ENCODE measurements around the gene EPHA10. TPM values are rescaled to one million over a fixed set of nuclear protein-coding genes. Genes with fewer than 3 reads are reported as not detected.
A peak's percentile ranks its signal among the peaks of the same experiment; 100 is the strongest.

EPHA10 gene
- total and polyA plus RNA-seq, 2 experiments from 2014 or later, result not detected

GRCh38 chr1:37793773-37794371, 29.0 kb upstream of the EPHA10 start, which contains the start of gene MANEAL:
MANEAL (plus strand) TSS chr1:37793847; CDS start chr1:37794183, 336 bp downstream.
- Histone ChIP-seq H3K9me3 (ENCODE audit: low read depth) (no peaks in the 10 kb centered on the region), H3K27ac (no peak within 1 kb of the TSS), H3K9ac (no peak within 1 kb of the TSS), H3K4me1 (ENCODE audit: insufficient read depth) (no peaks in the 10 kb centered on the region), H2AFZ (0 out of 2 replicates have a peak within 1 kb of the TSS, but pooled peaks have one; percentile 52), H4K20me1 (ENCODE audit: insufficient read depth) (no peaks in the 10 kb centered on the region), H3K4me2 (ENCODE audit: unreplicated experiment) (peak within 1 kb of the TSS; percentile 88), H3K27me3 (replicated peaks; ENCODE audit: insufficient read depth) (peaks cover 35% of the 10 kb centered on the region), H3K36me3 (ENCODE audit: low read depth) (no peaks in the 10 kb centered on the region), H3K4me3 (peak within 1 kb of the TSS; percentile 74), H3F3A (ENCODE audit: insufficient read depth) (no peaks in the 10 kb centered on the region), H3K79me2 (ENCODE audit: insufficient read depth) (no peaks in the 10 kb centered on the region), H3K9me2 (ENCODE audit: insufficient read depth) (no peaks in the 10 kb centered on the region)
- DNase-seq, result peak; percentile 76
- in situ Hi-C loops (cut with MboI), result no loop called here
- WGBS, 2 experiments (ENCODE audit: low coverage in 1 of 2, low lambda C conversion rate in 2 of 2, missing lambda C conversion rate in 2 of 2), result 1 to 3% methylated on average over 31 to 47 of the region's 82 CpGs
- TF ChIP-seq EZH2phosphoT487 (IDR thresholded peaks at IDR 0.05; ENCODE audit: insufficient read depth, low read depth) (no peak), EZH2 (IDR thresholded peaks at IDR 0.05; ENCODE audit: insufficient read depth, poor library complexity, severe bottlenecking) (no peak)

- Histone ChIP-seq H3K27me3 (replicated peaks; ENCODE audit: insufficient read depth) (peaks cover 35% of the 10 kb centered on the region), H3K27ac (no peak overlapping the region), H3K4me3 (no peak overlapping the region), H3K9ac (no peak overlapping the region), H3F3A (ENCODE audit: insufficient read depth) (no peaks in the 10 kb centered on the region), H3K4me1 (ENCODE audit: insufficient read depth) (no peaks in the 10 kb centered on the region), H4K20me1 (ENCODE audit: insufficient read depth) (no peaks in the 10 kb centered on the region), H3K36me3 (ENCODE audit: low read depth) (no peaks in the 10 kb centered on the region), H3K9me3 (ENCODE audit: low read depth) (no peaks in the 10 kb centered on the region), H3K79me2 (ENCODE audit: insufficient read depth) (no peaks in the 10 kb centered on the region), H3K9me2 (ENCODE audit: insufficient read depth) (no peaks in the 10 kb centered on the region), H2AFZ (no peak overlapping the region), H3K4me2 (ENCODE audit: unreplicated experiment) (peak overlapping the region; percentile 88)
- no peak for DNase-seq
- WGBS, 2 experiments (ENCODE audit: low coverage in 1 of 2, low lambda C conversion rate in 2 of 2, missing lambda C conversion rate in 2 of 2), result 39 to 46% methylated on average over 24 to 31 of the region's 36 CpGs
- no peak for TF ChIP-seq EZH2phosphoT487 (IDR thresholded peaks at IDR 0.05; ENCODE audit: insufficient read depth, low read depth)
- no peak for TF ChIP-seq EZH2 (IDR thresholded peaks at IDR 0.05; ENCODE audit: insufficient read depth, poor library complexity, severe bottlenecking)
- in situ Hi-C loops (cut with MboI), result no loop called here
Observed at GRCh38 chr1:37792943-37793686, 28.2 kb upstream of the EPHA10 start.

- H3K9me2 ChIP-seq (ENCODE audit: insufficient read depth), result no peaks in the 10 kb centered on the region
- no peak overlapping the region for H3K4me3 ChIP-seq
- no peaks in the 10 kb centered on the region for H3K36me3 ChIP-seq (ENCODE audit: low read depth)
- no peaks in the 10 kb centered on the region for H3K79me2 ChIP-seq (ENCODE audit: insufficient read depth)
- H3K4me2 ChIP-seq (ENCODE audit: unreplicated experiment), result no peak overlapping the region
- no peaks in the 10 kb centered on the region for H4K20me1 ChIP-seq (ENCODE audit: insufficient read depth)
- H3K4me1 ChIP-seq (ENCODE audit: insufficient read depth), result no peaks in the 10 kb centered on the region
- TF ChIP-seq EZH2phosphoT487 (IDR thresholded peaks at IDR 0.05; ENCODE audit: insufficient read depth, low read depth) (no peak), EZH2 (IDR thresholded peaks at IDR 0.05; ENCODE audit: insufficient read depth, poor library complexity, severe bottlenecking) (no peak)
- H3F3A ChIP-seq (ENCODE audit: insufficient read depth), result no peaks in the 10 kb centered on the region
- no peaks in the 10 kb centered on the region for H3K9me3 ChIP-seq (ENCODE audit: low read depth)
- DNase-seq, result no peak
- H3K27ac ChIP-seq, result no peak overlapping the region
- H3K9ac ChIP-seq, result no peak overlapping the region
- 59% methylated on average over 17 of the region's 17 CpGs for WGBS, 2 experiments (ENCODE audit: low coverage in 1 of 2, low lambda C conversion rate in 2 of 2, missing lambda C conversion rate in 2 of 2)
- in situ Hi-C loops (cut with MboI), result no loop called here
- H3K27me3 ChIP-seq (replicated peaks; ENCODE audit: insufficient read depth), result no peaks in the 10 kb centered on the region; the same call in 1 of the 2 replicates
- H2AFZ ChIP-seq, result no peak overlapping the region
Observed at GRCh38 chr1:37782491-37782890, 17.6 kb upstream of the EPHA10 start.

- no peak overlapping the region for H3K4me3 ChIP-seq
- in situ Hi-C loops (cut with MboI), result no loop called here
- no peaks in the 10 kb centered on the region for H3K9me3 ChIP-seq (ENCODE audit: low read depth)
Observed at GRCh38 chr1:37778654-37779053, 13.7 kb upstream of the EPHA10 start.

More at GRCh38 chr1:37778654-37779053, 13.7 kb upstream of the EPHA10 start:
- no peaks in the 10 kb centered on the region for H4K20me1 ChIP-seq (ENCODE audit: insufficient read depth)
- 43 to 52% methylated on average over 3 of the region's 3 CpGs for WGBS, 2 experiments (ENCODE audit: low coverage in 1 of 2, low lambda C conversion rate in 2 of 2, missing lambda C conversion rate in 2 of 2)
- TF ChIP-seq EZH2phosphoT487 (IDR thresholded peaks at IDR 0.05; ENCODE audit: insufficient read depth, low read depth) (no peak), EZH2 (IDR thresholded peaks at IDR 0.05; ENCODE audit: insufficient read depth, poor library complexity, severe bottlenecking) (no peak)
- no peak overlapping the region for H3K9ac ChIP-seq
- no peaks in the 10 kb centered on the region; the same call in 1 of the 2 replicates for H3K27me3 ChIP-seq (replicated peaks; ENCODE audit: insufficient read depth)
- no peaks in the 10 kb centered on the region for H3K9me2 ChIP-seq (ENCODE audit: insufficient read depth)
- no peak for DNase-seq
- H3K27ac ChIP-seq, result no peak overlapping the region
- no peaks in the 10 kb centered on the region for H3K79me2 ChIP-seq (ENCODE audit: insufficient read depth)
- no peaks in the 10 kb centered on the region for H3K4me1 ChIP-seq (ENCODE audit: insufficient read depth)
- no peaks in the 10 kb centered on the region for H3K36me3 ChIP-seq (ENCODE audit: low read depth)
- no peaks in the 10 kb centered on the region for H3F3A ChIP-seq (ENCODE audit: insufficient read depth)
- no peak overlapping the region for H3K4me2 ChIP-seq (ENCODE audit: unreplicated experiment)
- no peak overlapping the region for H2AFZ ChIP-seq
